WTC11 (cell line): ENCODE measurements around the gene WNT11. TPM values are rescaled to one million over a fixed set of nuclear protein-coding genes. Genes with fewer than 3 reads are reported as not detected.

Experiments used
- ATAC-seq: fragments of 200-7000 bp; cut with Tn5 transposase; 2 replicates; pipeline ENCODE4 v1.10.0; 2021; ENCODE audit warnings: mild to moderate bottlenecking, moderate library complexity
- CTCF ChIA-PET: fragments of 300-600 bp; sonication (Branson Sonifier 250); formaldehyde crosslinking; loops from one replicate; lab custom pipeline; 2021; ENCODE audit warnings: antibody characterized with exemption; lab: Charles Lee
- POLR2A ChIA-PET: fragments of 350-600 bp; sonication (Branson Sonifier 250); formaldehyde crosslinking; loops from one replicate; lab custom pipeline; 2021; ENCODE audit warnings: antibody characterized with exemption; lab: Charles Lee
- DNase-seq: peaks from one replicate; pipeline ENCODE4 v3.0.0; 2021; ENCODE audit warnings: low spot score
- H3K27ac Mint-ChIP-seq: 2 replicates; pipeline ENCODE4 v1.8.0; 2021; ENCODE audit warnings: mixed read lengths
- H3K27me3 Mint-ChIP-seq: 2 replicates; pipeline ENCODE4 v1.8.0; 2021; ENCODE audit warnings: low read depth, mild to moderate bottlenecking, moderate library complexity, mixed read lengths
- H3K36me3 Mint-ChIP-seq: 2 replicates; pipeline ENCODE4 v1.8.0; 2021; ENCODE audit warnings: mixed read lengths
- H3K4me1 Mint-ChIP-seq: 2 replicates; pipeline ENCODE4 v1.8.0; 2022; ENCODE audit warnings: mixed read lengths
- H3K4me3 Mint-ChIP-seq: 2 replicates; pipeline ENCODE4 v1.8.0; 2021; ENCODE audit warnings: mild to moderate bottlenecking, moderate library complexity, mixed read lengths
- H3K9me3 Mint-ChIP-seq: 2 replicates; pipeline ENCODE4 v1.8.0; 2021; ENCODE audit warnings: mixed read lengths
- ELF4 ChIP-seq: sonication (generic); formaldehyde crosslinking; IDR thresholded peaks from 2 replicates; pipeline ENCODE4 v1.8.1; 2022; ENCODE audit warnings: low read depth, mild to moderate bottlenecking, moderate library complexity, missing genetic modification reagents
- JUN ChIP-seq: sonication (generic); formaldehyde crosslinking; IDR thresholded peaks from 2 replicates; pipeline ENCODE4 v1.8.0; 2023; ENCODE audit warnings: mild to moderate bottlenecking, missing genetic modification reagents
- RELA ChIP-seq: sonication (generic); formaldehyde crosslinking; IDR thresholded peaks from 2 replicates; pipeline ENCODE4 v1.8.1; 2022; ENCODE audit warnings: missing genetic modification reagents, mild to moderate bottlenecking, borderline replicate concordance
- RORB ChIP-seq: fragments of 250-450 bp; sonication (Bioruptor Pico); IDR thresholded peaks from 2 replicates; pipeline ENCODE4 v1.9.0; 2021; ENCODE audit warnings: mild to moderate bottlenecking
- TEAD4 ChIP-seq: sonication (generic); formaldehyde crosslinking; IDR thresholded peaks from 2 replicates; pipeline ENCODE4 v1.8.0; 2022; ENCODE audit warnings: mild to moderate bottlenecking, missing genetic modification reagents
- TP53 ChIP-seq: sonication (generic); formaldehyde crosslinking; IDR thresholded peaks from 2 replicates; pipeline ENCODE4 v1.8.1; 2023; ENCODE audit warnings: mild to moderate bottlenecking, missing genetic modification reagents
- ZNF121 ChIP-seq: sonication (generic); formaldehyde crosslinking; IDR thresholded peaks from 2 replicates; pipeline ENCODE4 v1.8.0; 2023; ENCODE audit warnings: missing genetic modification reagents
- ZNF138 ChIP-seq: sonication (generic); formaldehyde crosslinking; conservative IDR thresholded peaks from 2 replicates; pipeline ENCODE4 v1.8.1; 2022; ENCODE audit warnings: mild to moderate bottlenecking, moderate library complexity, missing genetic modification reagents
- ZNF423 ChIP-seq: fragments of 250-450 bp; sonication (Bioruptor Pico); IDR thresholded peaks from 2 replicates; pipeline ENCODE4 v2.1.2; 2022; ENCODE audit warnings: mild to moderate bottlenecking, moderate library complexity
- total RNA-seq: library from RNA; stranded (reverse); gene quantifications from 3 replicates; pipeline ENCODE4 v1.2.3, GENCODE V29; 2021
- TF ChIP-seq, protein P1 (sequence below): fragments of 250-450 bp; sonication (Bioruptor Pico); IDR thresholded peaks from 2 replicates; pipeline ENCODE4 v1.9.0; 2021; ENCODE audit warnings: mild to moderate bottlenecking, borderline replicate concordance
- TF ChIP-seq, protein P2 (sequence below): sonication (generic); formaldehyde crosslinking; conservative IDR thresholded peaks from 2 replicates; pipeline ENCODE4 v1.8.1; 2023; ENCODE audit warnings: mild to moderate bottlenecking, low read depth, missing genetic modification reagents, moderate library complexity
- TF ChIP-seq, protein P3 (sequence below): sonication (generic); formaldehyde crosslinking; IDR thresholded peaks from 2 replicates; pipeline ENCODE4 v1.8.1; 2023; ENCODE audit warnings: mild to moderate bottlenecking, missing genetic modification reagents
- TF ChIP-seq, protein P4 (sequence below): fragments of 250-450 bp; sonication (Bioruptor Pico); conservative IDR thresholded peaks from 2 replicates; pipeline ENCODE4 v1.9.0; 2021; ENCODE audit warnings: mild to moderate bottlenecking
- TF ChIP-seq, protein P5 (sequence below): sonication (generic); formaldehyde crosslinking; IDR thresholded peaks from 2 replicates; pipeline ENCODE4 v1.8.1; 2023; ENCODE audit warnings: mild to moderate bottlenecking, missing genetic modification reagents

The WNT11 gene
- total RNA-seq, 1 experiment from 2014 or later = 0.79 TPM

DNA sequence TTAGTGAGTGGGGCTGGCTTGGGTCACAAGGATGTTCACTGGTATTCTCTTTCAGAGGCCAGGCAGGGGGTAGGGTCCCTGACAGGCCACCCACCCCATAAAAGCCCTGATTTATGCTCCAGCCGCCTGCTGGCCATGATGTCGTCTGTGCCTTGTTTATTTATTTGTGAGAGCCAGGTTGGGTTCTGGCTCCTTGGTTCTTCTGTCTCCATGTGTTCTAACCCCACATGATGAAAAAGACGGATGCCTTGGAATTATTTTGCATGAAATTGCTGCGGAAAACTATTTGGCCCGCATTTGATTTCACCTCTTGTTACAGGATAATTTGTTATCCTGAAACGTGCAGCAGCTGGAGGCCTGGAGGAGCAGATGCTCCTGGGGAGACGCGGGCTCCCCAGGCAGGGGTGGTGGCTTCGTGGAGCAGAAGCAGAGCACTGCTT is 46.3 kb upstream of the WNT11 start:
- H3K9me3 Mint-ChIP-seq = no peaks in the 10 kb centered on the region
- H3K36me3 Mint-ChIP-seq = no peaks in the 10 kb centered on the region

More for the DNA sequence above, 46.3 kb upstream of the WNT11 start:
- TF ChIP-seq, protein P1, sequence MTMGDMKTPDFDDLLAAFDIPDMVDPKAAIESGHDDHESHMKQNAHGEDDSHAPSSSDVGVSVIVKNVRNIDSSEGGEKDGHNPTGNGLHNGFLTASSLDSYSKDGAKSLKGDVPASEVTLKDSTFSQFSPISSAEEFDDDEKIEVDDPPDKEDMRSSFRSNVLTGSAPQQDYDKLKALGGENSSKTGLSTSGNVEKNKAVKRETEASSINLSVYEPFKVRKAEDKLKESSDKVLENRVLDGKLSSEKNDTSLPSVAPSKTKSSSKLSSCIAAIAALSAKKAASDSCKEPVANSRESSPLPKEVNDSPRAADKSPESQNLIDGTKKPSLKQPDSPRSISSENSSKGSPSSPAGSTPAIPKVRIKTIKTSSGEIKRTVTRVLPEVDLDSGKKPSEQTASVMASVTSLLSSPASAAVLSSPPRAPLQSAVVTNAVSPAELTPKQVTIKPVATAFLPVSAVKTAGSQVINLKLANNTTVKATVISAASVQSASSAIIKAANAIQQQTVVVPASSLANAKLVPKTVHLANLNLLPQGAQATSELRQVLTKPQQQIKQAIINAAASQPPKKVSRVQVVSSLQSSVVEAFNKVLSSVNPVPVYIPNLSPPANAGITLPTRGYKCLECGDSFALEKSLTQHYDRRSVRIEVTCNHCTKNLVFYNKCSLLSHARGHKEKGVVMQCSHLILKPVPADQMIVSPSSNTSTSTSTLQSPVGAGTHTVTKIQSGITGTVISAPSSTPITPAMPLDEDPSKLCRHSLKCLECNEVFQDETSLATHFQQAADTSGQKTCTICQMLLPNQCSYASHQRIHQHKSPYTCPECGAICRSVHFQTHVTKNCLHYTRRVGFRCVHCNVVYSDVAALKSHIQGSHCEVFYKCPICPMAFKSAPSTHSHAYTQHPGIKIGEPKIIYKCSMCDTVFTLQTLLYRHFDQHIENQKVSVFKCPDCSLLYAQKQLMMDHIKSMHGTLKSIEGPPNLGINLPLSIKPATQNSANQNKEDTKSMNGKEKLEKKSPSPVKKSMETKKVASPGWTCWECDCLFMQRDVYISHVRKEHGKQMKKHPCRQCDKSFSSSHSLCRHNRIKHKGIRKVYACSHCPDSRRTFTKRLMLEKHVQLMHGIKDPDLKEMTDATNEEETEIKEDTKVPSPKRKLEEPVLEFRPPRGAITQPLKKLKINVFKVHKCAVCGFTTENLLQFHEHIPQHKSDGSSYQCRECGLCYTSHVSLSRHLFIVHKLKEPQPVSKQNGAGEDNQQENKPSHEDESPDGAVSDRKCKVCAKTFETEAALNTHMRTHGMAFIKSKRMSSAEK (CRISPR knock-in tag) = no peak
- TF ChIP-seq, protein P2, sequence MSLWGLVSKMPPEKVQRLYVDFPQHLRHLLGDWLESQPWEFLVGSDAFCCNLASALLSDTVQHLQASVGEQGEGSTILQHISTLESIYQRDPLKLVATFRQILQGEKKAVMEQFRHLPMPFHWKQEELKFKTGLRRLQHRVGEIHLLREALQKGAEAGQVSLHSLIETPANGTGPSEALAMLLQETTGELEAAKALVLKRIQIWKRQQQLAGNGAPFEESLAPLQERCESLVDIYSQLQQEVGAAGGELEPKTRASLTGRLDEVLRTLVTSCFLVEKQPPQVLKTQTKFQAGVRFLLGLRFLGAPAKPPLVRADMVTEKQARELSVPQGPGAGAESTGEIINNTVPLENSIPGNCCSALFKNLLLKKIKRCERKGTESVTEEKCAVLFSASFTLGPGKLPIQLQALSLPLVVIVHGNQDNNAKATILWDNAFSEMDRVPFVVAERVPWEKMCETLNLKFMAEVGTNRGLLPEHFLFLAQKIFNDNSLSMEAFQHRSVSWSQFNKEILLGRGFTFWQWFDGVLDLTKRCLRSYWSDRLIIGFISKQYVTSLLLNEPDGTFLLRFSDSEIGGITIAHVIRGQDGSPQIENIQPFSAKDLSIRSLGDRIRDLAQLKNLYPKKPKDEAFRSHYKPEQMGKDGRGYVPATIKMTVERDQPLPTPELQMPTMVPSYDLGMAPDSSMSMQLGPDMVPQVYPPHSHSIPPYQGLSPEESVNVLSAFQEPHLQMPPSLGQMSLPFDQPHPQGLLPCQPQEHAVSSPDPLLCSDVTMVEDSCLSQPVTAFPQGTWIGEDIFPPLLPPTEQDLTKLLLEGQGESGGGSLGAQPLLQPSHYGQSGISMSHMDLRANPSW (CRISPR knock-in tag) = no peak
- no peak for TF ChIP-seq ELF4 (CRISPR knock-in tag)
- TF ChIP-seq, protein P3, sequence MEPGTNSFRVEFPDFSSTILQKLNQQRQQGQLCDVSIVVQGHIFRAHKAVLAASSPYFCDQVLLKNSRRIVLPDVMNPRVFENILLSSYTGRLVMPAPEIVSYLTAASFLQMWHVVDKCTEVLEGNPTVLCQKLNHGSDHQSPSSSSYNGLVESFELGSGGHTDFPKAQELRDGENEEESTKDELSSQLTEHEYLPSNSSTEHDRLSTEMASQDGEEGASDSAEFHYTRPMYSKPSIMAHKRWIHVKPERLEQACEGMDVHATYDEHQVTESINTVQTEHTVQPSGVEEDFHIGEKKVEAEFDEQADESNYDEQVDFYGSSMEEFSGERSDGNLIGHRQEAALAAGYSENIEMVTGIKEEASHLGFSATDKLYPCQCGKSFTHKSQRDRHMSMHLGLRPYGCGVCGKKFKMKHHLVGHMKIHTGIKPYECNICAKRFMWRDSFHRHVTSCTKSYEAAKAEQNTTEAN (CRISPR knock-in tag) = no peak
- TF ChIP-seq TP53 (CRISPR knock-in tag) = no peak
- no peak for TF ChIP-seq ZNF423
- TF ChIP-seq, protein P4, sequence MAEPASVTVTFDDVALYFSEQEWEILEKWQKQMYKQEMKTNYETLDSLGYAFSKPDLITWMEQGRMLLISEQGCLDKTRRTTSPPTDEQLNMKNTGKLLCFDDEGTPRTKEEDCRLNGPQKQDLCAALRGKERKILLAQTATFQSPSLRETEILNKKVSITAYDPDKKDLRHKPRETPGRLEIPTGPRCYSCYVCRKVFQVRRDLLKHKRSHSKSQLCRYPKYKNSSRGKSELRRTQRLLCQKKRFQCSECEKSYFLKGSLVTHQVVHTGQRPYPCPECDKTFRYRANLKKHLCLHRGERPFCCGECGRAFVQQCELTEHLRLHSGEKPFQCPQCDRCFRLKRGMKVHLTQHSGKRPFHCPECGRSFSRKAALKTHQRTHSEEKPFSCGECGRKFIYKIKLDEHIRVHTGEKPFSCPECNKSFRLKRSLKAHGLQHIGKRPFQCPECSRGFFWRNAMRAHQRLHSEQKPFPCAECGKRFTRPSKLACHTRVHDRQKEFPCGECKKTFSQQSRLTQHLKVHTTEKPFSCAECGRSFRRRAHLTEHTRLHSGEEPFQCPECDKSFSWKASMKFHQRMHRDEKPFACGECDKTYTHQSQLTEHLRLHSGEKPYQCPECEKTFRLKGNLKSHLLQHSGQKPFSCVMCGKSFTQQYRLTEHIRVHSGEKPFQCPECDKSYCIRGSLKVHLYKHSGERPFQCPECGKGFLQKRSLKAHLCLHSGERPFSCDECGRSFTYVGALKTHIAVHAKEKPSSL (CRISPR knock-in tag) = no peak
- TF ChIP-seq ZNF138 (CRISPR knock-in tag) = no peak
- TF ChIP-seq TEAD4 = no peak
- TF ChIP-seq, protein P5, sequence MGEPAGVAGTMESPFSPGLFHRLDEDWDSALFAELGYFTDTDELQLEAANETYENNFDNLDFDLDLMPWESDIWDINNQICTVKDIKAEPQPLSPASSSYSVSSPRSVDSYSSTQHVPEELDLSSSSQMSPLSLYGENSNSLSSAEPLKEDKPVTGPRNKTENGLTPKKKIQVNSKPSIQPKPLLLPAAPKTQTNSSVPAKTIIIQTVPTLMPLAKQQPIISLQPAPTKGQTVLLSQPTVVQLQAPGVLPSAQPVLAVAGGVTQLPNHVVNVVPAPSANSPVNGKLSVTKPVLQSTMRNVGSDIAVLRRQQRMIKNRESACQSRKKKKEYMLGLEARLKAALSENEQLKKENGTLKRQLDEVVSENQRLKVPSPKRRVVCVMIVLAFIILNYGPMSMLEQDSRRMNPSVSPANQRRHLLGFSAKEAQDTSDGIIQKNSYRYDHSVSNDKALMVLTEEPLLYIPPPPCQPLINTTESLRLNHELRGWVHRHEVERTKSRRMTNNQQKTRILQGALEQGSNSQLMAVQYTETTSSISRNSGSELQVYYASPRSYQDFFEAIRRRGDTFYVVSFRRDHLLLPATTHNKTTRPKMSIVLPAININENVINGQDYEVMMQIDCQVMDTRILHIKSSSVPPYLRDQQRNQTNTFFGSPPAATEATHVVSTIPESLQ (CRISPR knock-in tag) = no peak
- TF ChIP-seq JUN = no peak
- no peak for TF ChIP-seq RORB
- TF ChIP-seq ZNF121 (CRISPR knock-in tag) = no peak
- TF ChIP-seq RELA = no peak
- POLR2A ChIA-PET = no interaction called here
- no peak overlapping the region for H3K27ac Mint-ChIP-seq
- no peak overlapping the region for H3K4me3 Mint-ChIP-seq
- no peaks in the 10 kb centered on the region; the same call in 1 of the 2 replicates for H3K27me3 Mint-ChIP-seq
- DNase-seq (no peak), ATAC-seq (no peak)
- peaks cover 7% of the 10 kb centered on the region; the same call in 1 of the 2 replicates for H3K4me1 Mint-ChIP-seq
- CTCF ChIA-PET = interaction anchor here (1.4 to 6.3 kb wide), 3 partner anchors 44 to 101 kb away, joined by 3 to 51 read pairs (median 5); no protein-coding TSS in a partner anchor
